GM18526 (cell line): ENCODE measurements around the gene NR3C1.

Experiments used
- POLR2A ChIP-seq: IDR thresholded peaks from 3 replicates; pipeline ENCODE4 v1.6.1; 2011; ENCODE audit not compliant: insufficient read length; ENCODE audit errors: extremely low read depth

NR3C1 gene

GRCh38 chr5:143343042-143343441, 60.4 kb downstream of the NR3C1 start:
- no peak for TF ChIP-seq POLR2A

- no peak for TF ChIP-seq POLR2A
Measured at GRCh38 chr5:143342607-143343006, 60.9 kb downstream of the NR3C1 start.

- TF ChIP-seq POLR2A: no peak
Measured at GRCh38 chr5:143341807-143342570, 61.5 kb downstream of the NR3C1 start.

GRCh38 chr5:143340891-143341685, 62.4 kb downstream of the NR3C1 start:
- no peak for TF ChIP-seq POLR2A

DNA sequence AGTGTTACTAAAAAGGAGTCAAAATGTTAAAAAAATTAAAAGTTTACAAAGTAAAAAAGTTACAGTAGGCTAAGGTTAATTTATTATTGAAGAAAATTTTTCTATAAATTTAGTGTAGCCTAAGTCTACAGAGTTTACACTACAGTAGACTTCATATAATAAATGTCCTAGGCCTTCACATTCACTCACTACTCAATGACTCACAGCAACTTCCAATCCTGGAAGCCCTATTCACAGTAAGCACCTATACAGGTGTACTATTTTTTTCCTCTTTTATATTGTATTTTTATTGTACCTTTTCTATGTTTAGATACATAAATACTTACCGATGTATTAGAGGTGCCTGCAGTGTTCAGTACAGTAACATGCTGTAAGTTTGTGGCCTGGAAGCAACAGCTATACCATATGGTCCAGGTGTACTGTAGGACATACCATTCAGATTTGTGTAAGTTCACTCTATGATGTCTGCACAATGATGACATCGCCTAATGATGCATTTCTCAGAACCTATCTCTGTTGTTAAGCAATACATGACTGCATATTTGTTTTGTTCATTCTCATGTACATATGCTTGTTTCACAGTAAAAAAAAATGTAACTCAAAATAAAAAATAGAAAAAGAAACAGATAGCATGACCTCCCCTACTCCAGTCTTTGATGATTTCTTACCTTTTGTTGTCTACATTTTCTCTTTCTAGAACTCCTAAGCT, 64.7 kb downstream of the NR3C1 start:
- no peak for TF ChIP-seq POLR2A

GRCh38 chr5:143337946-143338345, 65.5 kb downstream of the NR3C1 start:
- TF ChIP-seq POLR2A: no peak

DNA sequence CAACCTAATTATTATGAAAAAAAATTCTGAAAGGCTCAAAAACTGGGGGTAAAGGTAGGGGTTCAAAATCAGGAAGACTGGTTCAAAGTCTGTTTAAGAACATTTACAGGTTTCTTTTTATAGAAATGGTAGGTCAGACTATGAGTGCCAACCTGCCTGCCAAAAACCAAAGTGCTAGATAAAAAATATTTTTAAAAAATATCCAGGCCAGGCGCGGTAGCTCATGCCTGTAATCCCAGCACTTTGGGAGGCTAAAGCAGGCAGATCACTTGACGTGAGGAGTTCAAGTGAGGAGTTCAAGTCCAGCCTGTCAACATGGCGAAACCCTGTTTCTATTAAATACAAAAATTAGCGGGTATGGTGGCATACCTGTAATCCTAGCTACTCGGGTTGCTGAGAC, 67.0 kb downstream of the NR3C1 start:
- no peak for TF ChIP-seq POLR2A

- no peak for TF ChIP-seq POLR2A
Measured at GRCh38 chr5:143334903-143335302, 68.6 kb downstream of the NR3C1 start.

- no peak for TF ChIP-seq POLR2A
Measured at GRCh38 chr5:143331956-143332355, 71.5 kb downstream of the NR3C1 start.

DNA sequence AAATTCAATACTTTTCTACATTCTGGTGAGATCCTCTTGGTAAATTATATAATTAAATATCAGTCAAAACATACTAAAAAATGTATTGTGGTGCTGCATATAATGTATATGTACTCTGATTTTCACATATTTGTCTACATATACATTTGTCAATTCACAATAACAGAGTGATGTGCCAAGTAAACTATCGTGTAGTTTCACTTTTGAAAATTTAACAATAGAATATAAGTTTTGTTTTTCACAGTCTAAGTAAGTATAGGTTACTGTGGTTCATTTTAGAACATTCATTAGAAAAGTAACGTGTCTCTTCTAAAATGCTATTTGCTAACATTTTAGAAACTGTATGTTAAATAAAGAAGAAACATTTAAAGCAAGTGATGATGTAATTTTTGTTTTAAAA, 73.6 kb downstream of the NR3C1 start:
- TF ChIP-seq POLR2A: no peak

- no peak for TF ChIP-seq POLR2A
Measured at GRCh38 chr5:143328589-143329220, 74.8 kb downstream of the NR3C1 start.

DNA sequence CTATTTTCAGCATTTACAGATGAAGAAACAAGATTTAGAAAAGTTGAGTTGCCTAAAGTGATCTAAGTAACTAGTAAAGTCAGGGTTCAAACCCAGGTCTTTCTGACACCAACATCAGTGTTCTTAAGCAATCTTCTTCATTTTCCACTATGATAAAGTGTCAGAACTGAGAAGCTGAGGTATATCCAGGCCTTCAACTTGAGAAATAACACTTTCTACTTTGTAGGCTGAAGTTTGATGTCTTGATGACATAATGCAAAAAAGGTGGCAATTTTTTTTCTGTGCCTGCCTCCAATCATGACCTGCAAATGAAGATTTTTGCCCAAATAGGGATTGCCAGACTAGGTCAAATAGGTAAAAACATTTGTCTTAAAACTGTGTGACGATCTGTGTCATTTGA, 81.3 kb downstream of the NR3C1 start:
- no peak for TF ChIP-seq POLR2A

- no peak for TF ChIP-seq POLR2A
Measured at GRCh38 chr5:143319437-143320227, 83.9 kb downstream of the NR3C1 start.

GRCh38 chr5:143318833-143319232, 84.7 kb downstream of the NR3C1 start:
- no peak for TF ChIP-seq POLR2A

GRCh38 chr5:143318270-143318669, 85.2 kb downstream of the NR3C1 start:
- no peak for TF ChIP-seq POLR2A
